ENCODE measurements around the gene FEZF1. TPM values are rescaled to one million over a fixed set of nuclear protein-coding genes. Genes with fewer than 3 reads are reported as not detected.

The FEZF1 gene
- total and polyA plus RNA-seq, 2 of the 4 experiments (the other 2 are of a cell fraction), result not detected

DNA sequence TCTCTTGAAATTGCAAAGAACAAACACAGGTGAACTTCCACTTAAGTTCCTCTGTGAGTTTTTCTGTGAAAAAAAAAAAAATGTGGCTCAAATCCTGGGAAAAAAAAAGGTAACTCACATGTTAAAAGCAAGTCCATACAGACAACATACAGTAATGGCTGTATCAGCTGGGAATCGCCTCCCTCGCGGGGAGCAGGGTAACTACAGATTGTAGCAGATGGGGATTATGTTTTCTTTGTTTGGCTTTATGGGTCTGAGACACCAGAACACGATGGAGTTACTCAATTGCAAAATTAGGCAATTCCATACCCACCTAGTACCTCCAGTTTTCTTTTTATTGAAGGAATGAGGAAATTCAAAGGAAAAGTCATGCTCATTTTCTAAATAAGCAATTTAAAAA is 42.3 kb downstream of the FEZF1 start:
- H3K79me1 ChIP-seq (ENCODE audit: low read depth in 1 of 2, low read length in 2 of 2), result no peaks in the 10 kb centered on the region
- no CpG with 5 or more reads among the region's 4 CpGs for WGBS, 2 experiments (ENCODE audit: extremely low coverage in 2 of 2, insufficient read length in 1 of 2)
- dilution Hi-C loops (cut with HindIII; ENCODE audit: low sequenced_read_pairs, unreplicated experiment) (no loop called here), intact Hi-C loops (cut with micrococcal nuclease) (no loop called here), in situ Hi-C loops (cut with MboI; ENCODE audit: low sequenced_read_pairs) (no loop called here)
- no TSS peak for BruUV-seq (replicated peaks)
- no peaks in the 10 kb centered on the region for H3K9me1 ChIP-seq (ENCODE audit: insufficient read depth, low read length)
- TF ChIP-seq RCOR1 (IDR thresholded peaks at IDR 0.05; ENCODE audit: insufficient replicate concordance, low read length) (no peak), RFX5 (IDR thresholded peaks at IDR 0.05; ENCODE audit: low read depth, low read length) (no peak), FOS (IDR thresholded peaks at IDR 0.05; ENCODE audit: low read depth, low read length) (no peak), BHLHE40 (IDR thresholded peaks at IDR 0.05; ENCODE audit: low read depth, low read length) (no peak), ELK1 (IDR thresholded peaks at IDR 0.05; ENCODE audit: borderline replicate concordance, low read depth, low read length) (no peak), POLR2A (IDR thresholded peaks at IDR 0.05; ENCODE audit: low read depth, low read length) (no peak), CEBPB (IDR thresholded peaks at IDR 0.05; ENCODE audit: low read depth, low read length) (no peak), CHD1 (IDR thresholded peaks at IDR 0.05; ENCODE audit: low read depth, low read length) (no peak), SMC3 (IDR thresholded peaks at IDR 0.05; ENCODE audit: low read depth, low read length) (no peak), MXI1 (IDR thresholded peaks at IDR 0.05; ENCODE audit: borderline replicate concordance, low read depth, low read length) (no peak), NFE2L2 (IDR thresholded peaks at IDR 0.05; ENCODE audit: low read depth, low read length) (no peak), MAZ (IDR thresholded peaks at IDR 0.05; ENCODE audit: borderline replicate concordance, low read depth, low read length) (no peak), RAD21 (IDR thresholded peaks at IDR 0.05; ENCODE audit: low read length) (no peak)
- TF ChIP-seq, protein P1, sequence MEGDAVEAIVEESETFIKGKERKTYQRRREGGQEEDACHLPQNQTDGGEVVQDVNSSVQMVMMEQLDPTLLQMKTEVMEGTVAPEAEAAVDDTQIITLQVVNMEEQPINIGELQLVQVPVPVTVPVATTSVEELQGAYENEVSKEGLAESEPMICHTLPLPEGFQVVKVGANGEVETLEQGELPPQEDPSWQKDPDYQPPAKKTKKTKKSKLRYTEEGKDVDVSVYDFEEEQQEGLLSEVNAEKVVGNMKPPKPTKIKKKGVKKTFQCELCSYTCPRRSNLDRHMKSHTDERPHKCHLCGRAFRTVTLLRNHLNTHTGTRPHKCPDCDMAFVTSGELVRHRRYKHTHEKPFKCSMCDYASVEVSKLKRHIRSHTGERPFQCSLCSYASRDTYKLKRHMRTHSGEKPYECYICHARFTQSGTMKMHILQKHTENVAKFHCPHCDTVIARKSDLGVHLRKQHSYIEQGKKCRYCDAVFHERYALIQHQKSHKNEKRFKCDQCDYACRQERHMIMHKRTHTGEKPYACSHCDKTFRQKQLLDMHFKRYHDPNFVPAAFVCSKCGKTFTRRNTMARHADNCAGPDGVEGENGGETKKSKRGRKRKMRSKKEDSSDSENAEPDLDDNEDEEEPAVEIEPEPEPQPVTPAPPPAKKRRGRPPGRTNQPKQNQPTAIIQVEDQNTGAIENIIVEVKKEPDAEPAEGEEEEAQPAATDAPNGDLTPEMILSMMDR (conservative IDR thresholded peaks at IDR 0.05; ENCODE audit: low read depth, low read length), result no peak
- H3K56ac ChIP-seq (ENCODE audit: extremely low read depth, insufficient read depth, low read length), result no peak overlapping the region
- ChIA-PET CTCF (no interaction called here), POLR2A (ENCODE audit: unreplicated experiment) (no interaction called here)
- H3K14ac ChIP-seq (replicated peaks; ENCODE audit: low read depth, low read length), result no peak overlapping the region
- no peak overlapping the region for H2BK5ac ChIP-seq (ENCODE audit: low read depth, low read length, poor library complexity, severe bottlenecking)
- H3K9ac ChIP-seq (ENCODE audit: low read depth, low read length), result no peak overlapping the region
- no peak overlapping the region for H3K23ac ChIP-seq (ENCODE audit: low read depth, low read length)
- H3K9me3 ChIP-seq (ENCODE audit: control insufficient read depth, insufficient read depth, low read length), result no peaks in the 10 kb centered on the region
- H3K27me3 ChIP-seq (ENCODE audit: control insufficient read depth, insufficient read depth, low read length), result no peaks in the 10 kb centered on the region
- DNase-seq (no peak), ATAC-seq (ENCODE audit: low read depth) (no peak)
- no peaks in the 10 kb centered on the region for H3K36me3 ChIP-seq (ENCODE audit: control insufficient read depth, insufficient read depth, low read length)
- no peak overlapping the region for H2BK20ac ChIP-seq (ENCODE audit: low read depth, low read length)
- no peak overlapping the region for H4K8ac ChIP-seq (ENCODE audit: low read depth in 2 of 2, low read length in 2 of 2)
- H2AK5ac ChIP-seq (ENCODE audit: low read depth, low read length), result no peak overlapping the region
- no peak overlapping the region for H2AK9ac ChIP-seq (replicated peaks; ENCODE audit: low read depth, low read length, poor library complexity)
- H4K91ac ChIP-seq (ENCODE audit: insufficient read depth, low read depth, low read length), result no peak overlapping the region
- no peak overlapping the region for H2AFZ ChIP-seq (replicated peaks; ENCODE audit: low read length, poor library complexity)
- H4K5ac ChIP-seq (ENCODE audit: low read depth, low read length), result no peak overlapping the region
- no peak overlapping the region for H3K4ac ChIP-seq (ENCODE audit: low read depth, low read length)
- H4K20me1 ChIP-seq (ENCODE audit: insufficient read depth, low read length), result no peaks in the 10 kb centered on the region
- H3K18ac ChIP-seq (ENCODE audit: low read depth, low read length), result no peak overlapping the region
- H2BK15ac ChIP-seq (ENCODE audit: low read depth, low read length), result no peak overlapping the region
- no peaks in the 10 kb centered on the region for H3K4me1 ChIP-seq (ENCODE audit: control insufficient read depth, insufficient read depth, low read length)
- no peak overlapping the region for H3K4me2 ChIP-seq (ENCODE audit: low read depth, low read length)
- H2BK120ac ChIP-seq (ENCODE audit: low read depth, low read length), result no peak overlapping the region
- H3K4me3 ChIP-seq (ENCODE audit: insufficient read depth, low read depth, low read length), result no peak overlapping the region
- no peak overlapping the region for H3K27ac ChIP-seq (ENCODE audit: insufficient read depth, low read length)

Measured in IMR-90 (cell line).